Middle frontal gyrus (tissue), 1 donor: ENCODE measurements around the gene GRIK1.

Experiments
- DNase-seq: peaks from one replicate; pipeline ENCODE4 v3.0.0-alpha.2; 2015; ENCODE audit warnings: low spot score; ENCODE audit errors: extremely low spot score

The GRIK1 gene

DNA sequence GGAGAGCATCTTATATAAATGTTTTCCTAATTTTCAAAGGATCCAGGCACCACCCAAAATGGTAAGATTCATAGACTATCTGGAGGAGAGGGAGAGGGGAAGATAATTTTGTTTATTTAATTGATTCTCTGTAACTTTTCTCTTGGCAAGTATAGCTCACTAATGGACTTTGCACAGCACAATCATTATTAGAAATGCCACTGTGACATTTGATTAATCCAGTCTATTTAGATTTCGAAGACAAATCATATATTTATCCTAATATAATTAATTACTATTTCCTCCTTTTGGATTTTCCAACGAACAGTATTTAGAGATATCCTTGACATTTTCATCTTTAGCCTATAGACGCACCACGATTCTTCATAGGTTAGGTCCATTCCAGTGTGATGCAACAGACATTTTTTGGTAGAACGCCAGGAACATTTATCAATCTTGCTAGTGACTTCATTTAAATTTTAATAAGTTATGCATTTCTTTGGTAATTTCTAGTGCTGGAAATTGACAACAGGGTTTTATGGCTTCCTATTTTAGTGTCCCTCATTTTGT, 152.4 kb downstream of the GRIK1 start:
- DNase-seq = no peak

DNA sequence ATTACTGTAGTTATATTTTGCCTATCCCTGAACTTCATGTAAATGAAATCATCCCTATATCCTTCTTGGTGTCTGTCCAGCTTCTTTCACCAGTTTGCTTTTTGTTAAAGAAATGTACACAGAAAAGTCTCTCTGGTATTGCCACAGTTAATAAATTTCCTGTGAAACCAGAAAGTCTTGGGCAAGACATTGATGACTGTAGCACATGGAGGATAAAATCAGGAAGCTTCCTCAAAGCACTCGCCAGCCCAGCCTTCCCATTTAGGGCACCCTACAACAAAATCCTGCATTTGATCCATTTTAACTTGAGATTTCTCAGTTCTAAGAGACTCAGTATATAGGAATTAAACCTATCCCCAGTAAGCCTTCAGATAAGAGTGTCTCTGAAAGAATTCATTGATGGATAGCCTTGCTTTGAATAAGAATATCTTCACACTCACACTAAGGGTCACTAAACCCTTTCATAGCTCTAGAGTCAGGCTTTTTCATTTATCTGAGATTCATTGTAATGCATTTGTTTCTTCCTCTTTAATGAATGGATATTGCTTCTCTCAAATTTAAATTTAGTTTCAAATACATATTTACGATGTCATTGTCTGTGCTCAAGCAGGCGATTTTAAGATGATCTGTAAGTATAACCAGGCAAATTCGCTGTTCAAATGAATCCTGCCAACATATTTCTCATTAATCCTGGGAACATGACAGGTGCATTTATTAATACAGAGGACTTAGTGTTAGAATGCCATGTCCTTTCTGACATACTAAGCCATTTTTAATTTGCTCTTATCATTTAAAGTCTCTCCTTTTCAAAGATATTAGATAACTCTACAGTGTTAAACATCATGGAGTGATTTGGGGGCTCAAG, 153.1 kb downstream of the GRIK1 start:
- DNase-seq = no peak

DNA sequence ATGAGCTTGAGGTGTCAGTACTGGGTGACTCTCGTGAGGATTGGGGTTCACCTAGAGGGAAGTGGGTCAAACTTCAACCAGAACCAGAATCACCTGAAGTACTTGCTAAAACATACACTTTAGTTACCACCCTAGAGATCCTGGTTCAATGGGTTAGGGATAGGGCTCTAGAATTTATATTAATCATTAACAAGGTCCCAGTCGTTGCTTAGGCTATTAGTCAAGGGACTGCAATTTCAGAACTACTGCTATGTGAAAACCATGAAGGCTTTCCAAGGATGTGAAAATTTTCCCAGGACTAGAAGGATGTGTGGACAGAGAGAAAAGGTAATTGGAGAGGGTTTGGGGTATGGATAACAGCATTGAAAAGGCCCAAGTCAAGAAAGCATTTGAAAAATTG, 162.6 kb downstream of the GRIK1 start:
- DNase-seq = no peak

DNA sequence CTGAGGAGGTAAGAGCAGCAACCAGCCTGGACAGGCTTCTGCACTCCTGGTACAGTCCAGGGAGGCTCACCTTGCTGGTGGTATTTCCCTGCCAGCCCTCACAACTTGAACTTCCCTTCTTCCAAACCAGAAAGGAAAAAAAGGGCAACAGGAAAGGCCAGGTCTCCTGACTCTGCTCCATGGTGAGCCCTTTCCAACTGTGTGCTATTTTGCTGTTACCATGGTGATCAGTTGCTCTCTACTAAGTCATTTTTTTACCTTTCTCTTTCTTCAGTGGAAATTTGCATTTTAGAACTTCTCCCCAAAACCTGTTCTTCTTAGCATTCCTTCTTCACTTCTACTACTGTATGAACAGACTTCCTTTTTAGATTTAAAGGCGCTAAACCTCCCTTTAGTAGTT, 164.3 kb downstream of the GRIK1 start:
- no peak for DNase-seq

DNA sequence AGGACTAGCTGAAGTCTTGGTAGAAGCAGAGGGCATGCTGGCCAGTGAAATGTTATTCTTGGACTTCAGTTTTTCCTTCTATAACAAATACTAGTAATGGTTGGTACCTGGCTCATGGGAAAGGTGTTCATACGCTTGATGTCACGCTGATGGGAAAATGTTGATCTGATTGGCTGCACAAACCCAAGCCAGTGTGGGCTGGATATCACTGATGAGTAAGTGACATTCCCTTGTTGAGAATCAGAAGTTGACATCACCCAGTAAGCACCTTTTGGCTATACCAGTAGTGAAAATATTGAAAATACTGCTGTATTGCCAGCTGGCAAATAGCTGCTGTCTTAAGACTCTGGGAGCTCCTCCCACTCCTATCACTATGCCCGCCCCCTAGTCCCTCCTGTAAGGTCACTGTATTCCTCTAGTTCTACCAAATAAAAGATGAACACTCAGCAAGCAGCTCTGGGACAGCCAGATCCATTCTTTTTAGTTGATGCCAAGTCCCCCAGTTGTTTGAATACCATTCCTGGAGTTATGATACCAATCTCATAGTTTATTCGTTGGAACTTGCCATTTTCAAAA, 168.2 kb downstream of the GRIK1 start:
- no peak for DNase-seq

DNA sequence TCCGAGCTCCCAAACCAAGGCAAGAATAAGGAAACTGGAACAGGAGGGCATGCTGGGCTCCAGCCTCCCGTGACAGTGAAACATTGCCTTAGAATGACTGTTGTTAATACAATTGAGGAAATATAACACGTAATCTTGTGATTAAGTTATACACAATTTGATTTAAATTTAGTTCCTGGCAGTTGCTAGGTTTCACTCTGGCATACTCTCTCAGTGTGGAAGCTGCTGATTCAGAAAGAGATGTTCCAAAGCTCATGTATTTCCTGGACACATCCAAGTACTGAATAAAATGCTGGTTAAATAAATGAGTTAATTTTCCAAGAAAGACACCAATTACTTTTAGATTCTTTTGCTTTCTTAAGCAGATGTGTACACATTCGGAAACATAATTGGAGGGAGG, 176.1 kb downstream of the GRIK1 start:
- no peak for DNase-seq

DNA sequence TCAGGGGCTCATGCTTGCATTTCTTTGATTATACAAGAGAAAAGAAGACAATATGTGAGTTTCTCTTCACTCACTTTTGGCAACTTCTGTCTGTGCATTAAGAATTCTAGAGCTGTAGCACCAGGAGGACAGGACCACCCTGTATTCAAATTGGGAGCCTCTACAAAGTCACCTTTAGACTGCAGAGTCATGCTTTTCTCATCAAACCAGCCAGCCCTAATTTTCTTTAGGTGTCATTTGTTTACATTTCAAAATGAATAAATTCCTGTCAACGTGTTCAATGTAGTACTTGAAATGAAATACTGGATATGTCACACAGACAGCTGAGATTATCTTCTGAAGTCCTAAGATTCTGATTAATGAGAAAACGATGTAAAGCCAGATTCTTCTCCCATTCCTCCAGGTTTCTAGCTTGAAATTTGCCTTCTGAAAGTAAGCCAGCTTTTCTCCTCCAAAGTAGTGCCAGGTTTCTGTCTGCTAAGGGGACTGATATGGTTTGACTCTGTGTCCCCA, 177.2 kb downstream of the GRIK1 start:
- no peak for DNase-seq

DNA sequence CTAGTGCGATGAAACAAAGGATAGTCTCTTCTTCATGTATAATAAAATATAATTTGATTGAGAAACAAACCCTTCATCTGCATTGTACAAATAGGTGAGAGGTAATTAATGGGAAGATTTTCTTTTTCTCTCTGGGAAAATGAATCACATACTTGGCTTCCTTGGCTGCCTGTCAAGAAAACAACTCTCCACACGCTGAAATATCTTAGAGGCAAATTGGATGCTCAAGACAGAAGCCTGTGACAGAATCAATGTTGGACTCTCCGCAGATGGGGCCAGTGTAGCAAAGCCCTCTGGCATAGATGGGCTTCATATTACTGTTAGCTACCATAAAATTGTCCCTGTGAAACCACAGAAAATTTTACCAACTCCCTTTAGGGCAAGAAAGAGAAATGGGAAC, 186.6 kb downstream of the GRIK1 start:
- no peak for DNase-seq

DNA sequence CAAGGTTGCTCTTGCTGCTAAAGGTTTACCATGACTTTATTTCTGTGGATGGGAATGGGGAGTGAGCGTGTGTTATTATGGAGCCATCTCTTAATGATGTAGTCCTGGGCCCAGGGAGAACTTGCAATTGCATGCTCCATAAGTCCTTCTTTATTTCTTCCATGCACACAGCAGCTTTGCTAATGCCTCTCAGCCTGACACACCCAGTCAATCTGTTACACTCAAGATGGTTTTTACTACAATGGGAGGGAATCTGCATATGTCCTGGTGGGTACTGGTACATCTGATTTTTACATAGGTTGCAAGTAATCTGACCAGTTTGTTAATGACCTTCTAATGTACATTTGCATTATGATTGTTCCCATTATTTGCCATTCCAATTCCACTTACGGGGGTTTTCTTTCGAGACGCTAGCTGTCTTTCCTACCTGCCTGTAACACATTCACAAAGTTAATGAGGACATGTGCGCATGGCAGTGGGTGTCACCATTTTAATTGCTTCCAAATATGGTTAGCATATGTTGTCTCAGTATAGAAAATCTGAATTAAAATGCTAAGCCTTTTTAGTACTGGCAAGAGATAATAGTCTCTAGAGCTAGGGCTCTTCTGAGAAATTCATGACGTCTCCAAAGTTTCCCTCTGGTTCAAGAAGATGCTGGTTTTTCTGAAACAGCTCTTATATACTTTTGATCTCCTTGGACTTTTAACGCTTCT, 188.2 kb downstream of the GRIK1 start:
- no peak for DNase-seq

DNA sequence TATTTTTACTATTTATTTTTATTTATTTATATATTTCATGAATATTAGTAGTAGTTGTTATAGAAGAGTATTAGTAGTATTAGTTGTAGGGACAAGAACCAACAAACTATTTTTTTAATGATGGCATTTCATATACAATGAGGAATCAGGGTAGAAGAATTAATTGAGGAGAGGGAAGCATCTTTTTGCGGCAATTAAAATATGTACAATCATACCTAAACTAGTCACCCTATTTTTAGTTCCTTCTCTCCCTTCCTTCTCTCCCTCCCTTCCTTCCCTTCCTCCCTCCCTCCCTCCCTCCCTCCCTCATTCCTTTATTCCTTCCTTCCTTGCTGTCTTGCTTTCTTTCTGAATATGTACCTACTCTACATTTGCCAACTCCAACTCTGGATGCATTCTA, 189.8 kb downstream of the GRIK1 start:
- DNase-seq = no peak

DNA sequence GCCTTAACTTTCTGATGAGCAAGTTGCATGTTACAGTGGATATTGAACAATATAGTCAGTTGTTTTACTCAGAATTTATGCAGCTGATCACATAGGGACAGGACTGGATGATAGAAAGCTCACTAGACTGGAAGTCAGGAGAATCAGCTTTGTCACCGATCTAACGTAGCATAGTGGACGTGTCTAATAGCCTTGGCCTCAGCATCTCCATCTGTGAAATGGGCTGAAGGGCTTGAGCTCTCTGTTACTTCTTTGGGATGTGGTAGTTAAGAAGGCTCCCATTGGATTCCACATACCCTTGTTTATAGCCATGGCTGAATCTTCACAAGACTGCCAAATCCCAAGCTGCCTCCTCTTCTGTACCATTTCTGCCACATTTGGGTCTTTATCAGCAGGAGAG, 190.6 kb downstream of the GRIK1 start:
- DNase-seq = no peak

DNA sequence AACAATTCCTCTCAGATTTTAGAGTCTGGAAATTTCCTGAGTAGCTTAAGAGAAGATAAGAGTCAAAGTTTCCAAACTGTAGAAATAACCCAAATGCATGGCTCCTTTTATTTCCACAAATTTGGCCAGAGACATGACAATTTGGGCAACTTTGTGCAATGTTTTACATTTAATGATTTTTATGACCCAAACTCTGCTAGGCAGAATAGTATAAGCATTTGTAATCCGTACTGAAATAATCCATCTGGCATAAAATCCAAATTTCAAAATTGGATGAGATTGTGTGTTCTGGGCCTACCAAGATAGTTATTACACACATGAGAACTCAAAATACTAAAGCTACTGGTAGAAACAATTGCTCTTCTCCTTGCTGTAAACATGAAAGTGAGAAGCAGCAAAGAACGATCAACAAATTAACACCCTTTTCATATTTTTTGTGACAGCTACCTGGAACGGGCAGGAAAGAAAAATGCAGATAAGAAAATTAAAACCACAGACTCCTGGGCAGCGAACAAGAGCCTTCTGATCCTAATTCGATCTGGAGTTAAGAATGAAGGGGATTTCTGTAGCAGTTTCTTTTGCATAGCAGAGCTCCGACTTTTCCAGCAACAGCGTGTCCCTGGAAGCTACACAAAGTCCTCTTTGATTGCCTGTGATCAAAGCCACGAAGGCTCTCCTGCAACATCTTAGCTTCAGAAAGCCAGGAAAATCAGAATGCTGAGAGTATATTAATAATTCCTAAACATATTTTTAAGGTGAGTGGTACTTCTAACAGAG, 191.2 kb downstream of the GRIK1 start:
- DNase-seq = no peak

DNA sequence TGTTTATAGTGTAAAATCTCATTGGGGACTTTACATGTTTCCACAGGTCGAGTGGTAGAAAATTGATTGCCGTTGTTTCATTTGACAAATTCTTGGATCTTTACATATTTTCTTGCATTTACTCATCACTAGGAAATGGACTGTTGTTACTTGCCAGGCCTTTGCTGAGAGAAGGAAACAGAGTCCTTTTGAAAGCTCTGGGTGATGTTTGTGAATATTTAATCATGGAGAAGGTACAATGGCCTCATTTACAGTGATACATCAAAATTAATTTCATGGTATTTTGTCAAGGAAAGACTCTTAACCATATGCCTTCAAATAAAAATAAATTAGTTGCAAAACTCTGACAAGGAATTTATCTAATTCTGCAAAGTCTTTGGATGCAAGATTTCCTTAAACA, 198.0 kb downstream of the GRIK1 start:
- no peak for DNase-seq

DNA sequence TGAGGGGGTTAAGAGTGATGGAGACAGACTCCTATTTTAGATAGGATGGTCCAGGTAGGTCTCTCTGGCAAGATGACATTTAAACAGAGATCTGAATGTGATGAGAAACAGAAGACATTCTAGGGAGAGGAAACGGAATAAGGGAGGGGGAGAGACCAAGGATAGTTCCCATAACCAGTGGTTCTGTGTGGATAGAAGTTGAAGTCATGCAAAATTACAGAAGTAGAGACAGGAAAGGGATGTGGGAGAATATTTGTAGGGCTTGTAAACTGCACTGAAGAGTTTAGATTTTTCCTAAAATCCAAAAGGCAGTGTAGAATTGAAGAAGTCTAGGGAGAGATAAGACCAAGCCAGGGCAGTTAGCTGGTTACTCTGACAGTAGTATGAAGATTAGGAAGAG, 200.6 kb downstream of the GRIK1 start:
- DNase-seq = no peak

DNA sequence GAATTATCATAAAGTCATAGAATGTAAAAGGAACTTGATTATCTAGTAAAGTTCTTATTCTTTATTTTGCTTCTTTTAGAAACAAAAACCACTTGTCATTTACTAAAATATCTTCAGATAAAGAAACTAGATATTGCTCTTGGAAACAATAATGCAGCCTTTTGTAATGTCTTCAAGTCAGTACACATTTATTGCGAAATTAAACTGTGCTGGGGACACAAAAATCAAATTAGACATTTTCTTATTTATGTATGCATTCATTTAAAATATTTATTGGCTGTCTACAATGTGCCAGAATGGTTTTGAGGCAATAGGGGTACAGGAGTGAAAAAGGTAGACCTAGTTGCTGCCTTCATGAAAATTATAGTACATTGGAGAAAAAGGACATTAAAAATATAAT, 201.1 kb downstream of the GRIK1 start:
- DNase-seq = no peak

DNA sequence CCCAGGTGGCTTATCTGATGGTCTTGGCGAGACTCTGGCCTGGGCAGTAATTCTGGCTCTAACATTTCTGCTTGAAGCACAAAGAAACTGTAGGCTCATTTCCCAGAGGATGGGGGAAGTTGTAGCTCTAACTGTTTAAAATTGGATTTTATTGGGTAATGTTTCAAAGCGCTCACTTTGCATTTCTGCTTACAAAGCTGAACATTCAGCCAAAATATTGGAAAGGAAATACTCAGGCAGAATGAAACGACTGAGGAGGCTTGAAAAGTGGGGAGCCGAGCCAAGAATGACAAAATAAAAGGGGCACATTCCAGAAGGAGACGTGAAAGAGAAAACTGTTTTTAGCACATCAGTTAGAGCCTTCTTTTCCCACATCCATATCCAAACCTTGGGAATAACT, 202.6 kb downstream of the GRIK1 start:
- no peak for DNase-seq

DNA sequence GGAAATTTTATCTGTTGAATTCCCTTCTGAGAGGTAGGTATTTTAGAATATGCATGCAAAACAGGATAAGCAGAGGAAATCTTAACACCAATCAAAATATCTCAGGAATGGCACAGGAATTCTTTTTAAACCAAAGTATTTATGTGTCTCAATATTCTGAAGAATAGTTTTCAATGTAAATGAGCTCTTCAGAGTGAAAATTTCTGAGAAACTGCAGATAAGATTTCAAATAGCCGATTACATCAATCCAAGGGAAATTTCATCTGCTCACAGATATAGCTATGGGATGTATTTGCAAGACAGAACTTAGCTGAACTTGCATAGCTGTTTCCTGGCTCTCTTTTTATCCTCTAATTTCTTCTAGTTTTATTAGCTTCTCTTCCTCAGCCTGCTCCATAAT, 209.5 kb downstream of the GRIK1 start:
- DNase-seq = no peak

DNA sequence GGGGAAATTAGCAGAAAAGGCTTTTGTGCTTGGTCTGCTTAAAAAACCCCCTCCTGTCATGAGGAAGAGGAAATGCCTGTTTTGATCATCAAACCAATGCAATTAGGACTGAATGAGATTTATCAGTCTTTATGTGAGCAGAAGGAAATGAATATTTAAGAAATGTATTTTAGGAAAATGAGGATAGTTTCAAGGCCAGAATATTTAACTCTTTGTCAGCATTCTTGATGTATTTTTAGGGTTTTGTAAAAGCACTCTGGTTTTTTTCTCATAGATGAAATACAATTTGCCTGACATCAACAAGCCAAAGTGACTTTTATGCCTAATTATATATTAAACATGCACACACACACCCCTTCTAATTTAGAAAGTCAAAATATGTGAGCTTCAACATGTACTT, 213.8 kb downstream of the GRIK1 start:
- no peak for DNase-seq

DNA sequence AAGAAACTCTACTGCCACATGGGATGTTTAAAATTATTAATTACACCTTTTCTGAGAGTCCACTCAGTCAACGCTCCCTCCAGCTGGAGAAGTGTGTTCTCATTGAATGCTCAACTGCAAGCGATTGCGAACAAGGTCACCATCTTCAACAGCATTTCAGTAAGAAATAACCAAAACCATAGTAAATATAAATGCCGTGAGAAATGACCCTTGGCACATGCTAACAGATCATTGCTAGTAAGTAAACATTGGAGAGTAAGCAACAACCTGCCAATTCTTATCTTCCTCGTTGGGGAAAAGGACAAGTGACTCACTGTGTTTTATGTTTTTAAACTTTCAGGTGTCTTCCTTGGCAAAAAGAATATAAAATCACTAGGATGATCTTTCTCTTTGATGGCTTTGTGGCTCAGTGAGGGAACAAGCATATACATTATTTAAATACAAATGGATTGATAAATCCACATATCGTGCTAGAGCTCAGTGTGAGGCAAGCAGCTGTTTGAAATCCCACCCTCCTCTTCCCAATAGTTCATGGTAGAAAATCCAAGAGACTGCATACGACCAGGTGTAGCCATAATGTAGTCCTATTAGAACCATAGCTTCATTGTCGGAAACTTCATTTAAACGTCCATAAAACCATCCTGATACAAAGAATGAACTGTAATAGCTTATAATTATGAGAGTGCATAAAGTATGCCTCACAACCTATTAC, 214.6 kb downstream of the GRIK1 start:
- DNase-seq = no peak

DNA sequence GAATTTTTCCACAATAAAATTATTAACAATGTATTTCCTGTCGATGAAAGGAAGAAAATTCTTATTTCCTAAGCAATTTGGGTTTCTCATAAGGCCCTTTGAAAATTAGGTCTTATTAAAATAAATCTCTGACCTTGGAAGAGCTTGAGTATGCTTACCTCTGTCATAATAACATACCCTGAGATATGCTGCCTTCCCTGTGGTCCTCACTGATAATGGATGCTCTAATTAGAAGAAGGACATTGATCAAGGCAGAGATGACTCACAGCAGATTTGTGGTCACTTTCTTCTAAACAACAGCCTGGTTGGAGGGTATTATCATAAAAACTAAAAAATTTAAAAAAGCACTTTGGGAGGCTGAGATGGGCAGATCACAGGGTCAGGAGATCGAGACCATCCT, 217.8 kb downstream of the GRIK1 start:
- no peak for DNase-seq

DNA sequence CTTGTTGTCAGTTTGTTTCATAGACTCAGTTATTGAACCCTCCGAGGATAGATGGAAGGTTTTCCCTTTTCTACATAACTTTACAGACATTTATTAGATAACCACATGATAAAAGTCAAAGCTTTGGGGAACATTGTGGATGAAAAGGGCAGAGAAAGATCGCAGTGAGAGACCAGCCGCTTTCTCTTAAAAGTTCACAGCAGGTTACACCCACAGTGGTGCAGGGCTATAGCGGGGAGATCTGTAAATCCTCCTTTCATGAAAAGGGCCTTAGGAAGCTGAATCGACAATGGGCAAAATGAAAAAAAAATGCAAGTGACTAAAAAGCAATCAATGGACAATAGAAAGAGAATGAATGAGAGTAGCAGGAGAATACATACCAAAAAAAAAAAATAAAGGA, 218.6 kb downstream of the GRIK1 start:
- DNase-seq = no peak
